Measurements from ENCODE around the gene DLGAP4. TPM values are rescaled to one million over a fixed set of nuclear protein-coding genes. Genes with fewer than 3 reads are reported as not detected.

DLGAP4 gene
- total and polyA plus RNA-seq, 9 of the 15 experiments (the other 6 are each of a cell fraction or from before 2014, with no cell fraction given) = 0.31 to 34.1 (median 4.5) TPM

DNA sequence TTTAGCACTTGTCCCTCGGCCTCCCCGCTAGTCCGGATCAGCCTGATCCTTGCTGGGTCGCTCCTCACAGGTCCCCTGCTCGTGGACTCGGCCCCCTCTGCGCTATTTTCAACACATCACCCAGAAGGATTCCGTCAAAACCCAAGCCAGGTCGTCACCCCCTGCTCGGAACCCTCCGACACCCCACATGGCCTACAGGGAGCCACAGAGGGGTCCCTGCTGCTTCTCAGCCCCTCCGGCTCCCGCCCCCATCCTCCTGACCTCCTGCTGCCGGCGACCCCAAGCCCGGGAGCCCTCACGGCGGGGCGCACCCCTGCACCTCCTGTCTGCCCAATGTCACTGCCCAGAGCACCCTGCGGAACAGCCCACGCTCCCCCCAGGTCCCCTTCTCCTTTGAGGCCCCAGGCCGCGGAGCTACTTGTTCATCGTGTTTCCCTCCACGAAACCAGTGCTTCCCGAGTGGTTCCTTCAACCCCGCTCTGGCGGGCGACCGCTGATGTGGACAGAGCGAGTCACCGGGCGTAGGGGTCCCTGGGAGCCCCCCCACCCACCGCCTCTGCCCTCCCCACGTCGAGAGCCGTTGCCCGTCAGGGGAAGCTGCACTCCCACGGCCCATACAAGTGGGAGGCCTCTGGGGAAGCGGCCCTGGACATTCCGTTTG, 234.5 kb downstream of the DLGAP4 start:
- H3K9ac ChIP-seq (ENCODE audit: insufficient read depth in 1 of 2, low read depth in 2 of 2, low read length in 2 of 2) = peak overlapping the region; percentile 43 to 87; a peak in 3 of 4 replicates
- H3K9me1 ChIP-seq (ENCODE audit: control insufficient read depth, insufficient read depth, low read length) = no peaks in the 10 kb centered on the region
- in situ Hi-C loops (cut with MboI) = loop anchor here (10.0 kb wide), 1 partner anchor 1466 kb away; no protein-coding TSS in a partner anchor
- peak overlapping the region; percentile 66; the same call in 1 of the 3 replicates for H3K27ac ChIP-seq (ENCODE audit: extremely low read depth, low read depth, low read length)
- no TSS peak for BruUV-seq (replicated peaks)
- H4K20me1 ChIP-seq (replicated peaks; ENCODE audit: control insufficient read depth, insufficient read depth, low read length) = no peaks in the 10 kb centered on the region
- H2AFZ ChIP-seq (ENCODE audit: low read depth, low read length) = peak overlapping the region; percentile 84
- intact Hi-C loops (cut with micrococcal nuclease) = loop anchor here (10.0 kb wide), 1 partner anchor 106 kb away; no protein-coding TSS in a partner anchor
- POLR2A ChIA-PET = interaction anchor here (0.6 kb wide), 1 partner anchor 65 kb away, joined by 3 read pairs; the partner anchor contains the start of gene RAB5IF
- no peak for FAIRE-seq
- TF ChIP-seq, protein P1, sequence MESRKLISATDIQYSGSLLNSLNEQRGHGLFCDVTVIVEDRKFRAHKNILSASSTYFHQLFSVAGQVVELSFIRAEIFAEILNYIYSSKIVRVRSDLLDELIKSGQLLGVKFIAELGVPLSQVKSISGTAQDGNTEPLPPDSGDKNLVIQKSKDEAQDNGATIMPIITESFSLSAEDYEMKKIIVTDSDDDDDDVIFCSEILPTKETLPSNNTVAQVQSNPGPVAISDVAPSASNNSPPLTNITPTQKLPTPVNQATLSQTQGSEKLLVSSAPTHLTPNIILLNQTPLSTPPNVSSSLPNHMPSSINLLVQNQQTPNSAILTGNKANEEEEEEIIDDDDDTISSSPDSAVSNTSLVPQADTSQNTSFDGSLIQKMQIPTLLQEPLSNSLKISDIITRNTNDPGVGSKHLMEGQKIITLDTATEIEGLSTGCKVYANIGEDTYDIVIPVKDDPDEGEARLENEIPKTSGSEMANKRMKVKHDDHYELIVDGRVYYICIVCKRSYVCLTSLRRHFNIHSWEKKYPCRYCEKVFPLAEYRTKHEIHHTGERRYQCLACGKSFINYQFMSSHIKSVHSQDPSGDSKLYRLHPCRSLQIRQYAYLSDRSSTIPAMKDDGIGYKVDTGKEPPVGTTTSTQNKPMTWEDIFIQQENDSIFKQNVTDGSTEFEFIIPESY (CRISPR knock-in tag; IDR thresholded peaks at IDR 0.05) = peak; percentile 70
- TF ChIP-seq, protein P2, sequence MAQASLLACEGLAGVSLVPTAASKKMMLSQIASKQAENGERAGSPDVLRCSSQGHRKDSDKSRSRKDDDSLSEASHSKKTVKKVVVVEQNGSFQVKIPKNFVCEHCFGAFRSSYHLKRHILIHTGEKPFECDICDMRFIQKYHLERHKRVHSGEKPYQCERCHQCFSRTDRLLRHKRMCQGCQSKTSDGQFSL (CRISPR knock-in tag; IDR thresholded peaks at IDR 0.05) = peak; percentile 44; the same call in 1 of the 2 replicates
- TF ChIP-seq, protein P2 (tag; IDR thresholded peaks at IDR 0.05) = no peak
- TF ChIP-seq POLR3A (IDR thresholded peaks at IDR 0.05; ENCODE audit: borderline replicate concordance, extremely low read depth, insufficient read depth, insufficient read length) = no peak
- 0 out of 2 replicates have a peak, but pooled peaks have one; percentile 3 for TF ChIP-seq POLR2G (IDR thresholded peaks at IDR 0.05; ENCODE audit: low read depth, low read length)
- no peak for TF ChIP-seq PPARD (CRISPR knock-in tag; IDR thresholded peaks at IDR 0.05)
- no peak for TF ChIP-seq BRF1 (IDR thresholded peaks at IDR 0.05; ENCODE audit: borderline replicate concordance, extremely low read depth, insufficient read length)
- 0 out of 2 replicates have a peak, but pooled peaks have one; percentile 27 for TF ChIP-seq RBFOX2 (IDR thresholded peaks at IDR 0.05; ENCODE audit: low read depth, low read length)
- TF ChIP-seq ZBTB7A (IDR thresholded peaks at IDR 0.05; ENCODE audit: borderline replicate concordance, control insufficient read depth, low read depth, low read length) = peak; percentile 52; the same call in 1 of the 2 replicates
- TF ChIP-seq, protein P3, sequence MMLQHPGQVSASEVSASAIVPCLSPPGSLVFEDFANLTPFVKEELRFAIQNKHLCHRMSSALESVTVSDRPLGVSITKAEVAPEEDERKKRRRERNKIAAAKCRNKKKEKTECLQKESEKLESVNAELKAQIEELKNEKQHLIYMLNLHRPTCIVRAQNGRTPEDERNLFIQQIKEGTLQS (IDR thresholded peaks at IDR 0.05) = peak; percentile 37; the same call in 1 of the 2 replicates
- TF ChIP-seq, protein P3 (CRISPR knock-in tag; conservative IDR thresholded peaks at IDR 0.05) = no peak
- 69% methylated on average over 26 of the region's 41 CpGs for WGBS (ENCODE audit: insufficient coverage, low coverage, missing lambda C conversion rate)
- peak overlapping the region; percentile 41; the same call in 1 of the 2 replicates for H3K4me3 ChIP-seq
- CTCF ChIA-PET (ENCODE audit: low intra/inter-chr PET ratio) = no interaction called here
- no peaks in the 10 kb centered on the region for H3K9me3 ChIP-seq (replicated peaks; ENCODE audit: control insufficient read depth, insufficient read depth, low read depth, low read length)
- no peaks in the 10 kb centered on the region for H3K36me3 ChIP-seq (ENCODE audit: control insufficient read depth, insufficient read depth, low read length)
- H3K4me1 ChIP-seq (replicated peaks in 1 of 2; ENCODE audit: control insufficient read depth in 2 of 2, insufficient read depth in 2 of 2, low read length in 2 of 2) = peaks cover 0 to 36% of the 10 kb centered on the region in 2 experiments; a peak in 3 of 5 replicates
- DNase-seq (ENCODE audit: extremely low read depth in 1 of 4, low spot score in 3 of 4) = no peak
- ATAC-seq = no peak
- no peaks in the 10 kb centered on the region for H3K27me3 ChIP-seq (ENCODE audit: control insufficient read depth in 2 of 2, insufficient read depth in 2 of 2, low read length in 2 of 2)
- no peaks in the 10 kb centered on the region for H3K79me2 ChIP-seq (ENCODE audit: control insufficient read depth, insufficient read depth, low read length)
- H3K4me2 ChIP-seq (ENCODE audit: insufficient read depth, low read length) = peak overlapping the region; percentile 48; the same call in 1 of the 2 replicates

Data from K562 (cell line).